ENCODE data around the gene LRPAP1. TPM values are rescaled to one million over a fixed set of nuclear protein-coding genes. Genes with fewer than 3 reads are reported as not detected.

The LRPAP1 gene
- total RNA-seq, 1 donor from 2014 or later: 53.7 TPM

DNA sequence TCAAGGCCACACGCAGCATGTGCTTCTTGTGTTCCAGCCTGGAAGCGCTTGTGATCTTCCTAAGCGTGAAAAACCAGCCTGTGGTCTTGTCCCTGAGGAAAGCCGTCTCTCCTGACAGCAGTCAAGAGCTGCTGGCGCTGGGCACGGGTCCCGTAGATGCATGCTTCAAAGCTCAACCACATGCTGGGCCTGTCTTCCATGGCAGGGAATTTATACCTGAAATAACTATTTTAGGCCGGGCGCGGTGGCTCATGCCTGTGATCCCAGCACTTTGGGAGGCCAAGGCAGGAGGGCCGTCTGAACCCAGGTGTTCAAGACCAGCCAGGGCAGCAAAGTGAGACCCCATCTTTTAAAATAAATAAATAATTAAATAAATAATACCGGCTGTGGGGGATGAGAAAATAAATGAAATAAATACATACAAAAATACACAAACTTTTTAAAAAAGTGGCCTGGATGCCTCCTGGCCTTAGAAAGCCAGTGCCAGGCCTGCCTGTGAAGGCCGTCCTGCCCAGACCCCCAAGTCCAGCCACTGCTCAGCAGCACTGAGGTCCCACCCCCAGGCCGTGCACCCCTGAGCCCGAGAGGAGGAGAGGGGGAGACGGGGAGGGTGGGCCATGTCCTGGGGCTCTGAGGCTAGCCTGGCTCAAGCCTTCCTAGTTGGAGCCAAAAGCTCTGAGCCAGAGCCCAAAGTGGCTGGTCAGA, 10.4 kb downstream of the LRPAP1 start:
- DNase-seq (ENCODE audit: low read depth) (no peak), FAIRE-seq (no peak)
- H3K4me3 ChIP-seq (ENCODE audit: low read depth, low read length): no peak overlapping the region
- peaks cover 54% of the 10 kb centered on the region for H3K36me3 ChIP-seq (ENCODE audit: control insufficient read depth, insufficient read depth, low read length)
- no peaks in the 10 kb centered on the region for H3K27me3 ChIP-seq (ENCODE audit: control insufficient read depth, insufficient read depth, low read length)
- TF ChIP-seq, protein P1, sequence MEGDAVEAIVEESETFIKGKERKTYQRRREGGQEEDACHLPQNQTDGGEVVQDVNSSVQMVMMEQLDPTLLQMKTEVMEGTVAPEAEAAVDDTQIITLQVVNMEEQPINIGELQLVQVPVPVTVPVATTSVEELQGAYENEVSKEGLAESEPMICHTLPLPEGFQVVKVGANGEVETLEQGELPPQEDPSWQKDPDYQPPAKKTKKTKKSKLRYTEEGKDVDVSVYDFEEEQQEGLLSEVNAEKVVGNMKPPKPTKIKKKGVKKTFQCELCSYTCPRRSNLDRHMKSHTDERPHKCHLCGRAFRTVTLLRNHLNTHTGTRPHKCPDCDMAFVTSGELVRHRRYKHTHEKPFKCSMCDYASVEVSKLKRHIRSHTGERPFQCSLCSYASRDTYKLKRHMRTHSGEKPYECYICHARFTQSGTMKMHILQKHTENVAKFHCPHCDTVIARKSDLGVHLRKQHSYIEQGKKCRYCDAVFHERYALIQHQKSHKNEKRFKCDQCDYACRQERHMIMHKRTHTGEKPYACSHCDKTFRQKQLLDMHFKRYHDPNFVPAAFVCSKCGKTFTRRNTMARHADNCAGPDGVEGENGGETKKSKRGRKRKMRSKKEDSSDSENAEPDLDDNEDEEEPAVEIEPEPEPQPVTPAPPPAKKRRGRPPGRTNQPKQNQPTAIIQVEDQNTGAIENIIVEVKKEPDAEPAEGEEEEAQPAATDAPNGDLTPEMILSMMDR (IDR thresholded peaks at IDR 0.05; ENCODE audit: insufficient read depth, low read length, severe bottlenecking): no peak

DNA sequence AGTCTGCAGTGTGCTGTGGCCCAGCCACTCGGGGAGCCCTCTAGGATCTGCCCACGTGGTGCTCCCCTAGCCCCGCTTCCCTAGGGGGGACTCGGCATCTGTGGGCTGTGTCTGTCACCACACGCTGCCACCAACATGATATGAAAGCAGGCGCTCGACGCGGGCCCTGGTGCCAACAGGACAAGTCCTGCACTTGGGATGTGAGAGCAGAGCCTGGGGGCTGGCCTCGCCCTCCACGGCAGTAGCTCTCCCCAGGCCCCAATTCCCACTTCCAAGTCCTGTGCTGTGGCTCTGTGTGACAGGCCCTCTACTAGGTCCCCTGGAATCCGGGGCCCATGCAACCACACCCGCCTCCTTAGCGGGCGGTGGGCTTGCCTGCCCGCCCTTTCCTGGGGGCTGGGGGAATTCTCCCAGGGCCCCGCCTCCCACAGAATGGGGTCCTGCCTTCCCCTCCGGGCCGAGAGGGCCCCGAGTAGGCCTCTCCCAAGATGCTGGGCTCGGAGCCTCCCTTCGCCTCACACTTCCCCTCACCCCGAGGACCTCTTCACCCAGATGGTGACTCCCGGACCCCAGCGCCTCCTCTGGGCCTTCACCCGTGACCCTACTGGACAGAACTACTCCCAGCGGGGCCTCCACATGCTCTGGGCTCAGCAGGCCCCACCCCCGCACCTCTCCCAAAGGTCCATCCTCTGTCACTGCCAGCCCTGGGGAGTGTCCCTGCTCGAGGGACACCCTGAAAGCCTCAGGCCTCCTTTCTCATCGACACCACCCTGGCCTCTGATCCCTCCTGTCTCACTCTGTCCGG, 11.2 kb downstream of the LRPAP1 start:
- Histone ChIP-seq H3K27me3 (ENCODE audit: control insufficient read depth, insufficient read depth, low read length) (no peaks in the 10 kb centered on the region), H3K36me3 (ENCODE audit: control insufficient read depth, insufficient read depth, low read length) (peaks cover 58% of the 10 kb centered on the region), H3K4me3 (ENCODE audit: low read depth, low read length) (no peak overlapping the region)
- DNase-seq (ENCODE audit: low read depth) (no peak), FAIRE-seq (no peak)
- TF ChIP-seq, protein P1 (IDR thresholded peaks at IDR 0.05; ENCODE audit: insufficient read depth, low read length, severe bottlenecking): no peak

DNA sequence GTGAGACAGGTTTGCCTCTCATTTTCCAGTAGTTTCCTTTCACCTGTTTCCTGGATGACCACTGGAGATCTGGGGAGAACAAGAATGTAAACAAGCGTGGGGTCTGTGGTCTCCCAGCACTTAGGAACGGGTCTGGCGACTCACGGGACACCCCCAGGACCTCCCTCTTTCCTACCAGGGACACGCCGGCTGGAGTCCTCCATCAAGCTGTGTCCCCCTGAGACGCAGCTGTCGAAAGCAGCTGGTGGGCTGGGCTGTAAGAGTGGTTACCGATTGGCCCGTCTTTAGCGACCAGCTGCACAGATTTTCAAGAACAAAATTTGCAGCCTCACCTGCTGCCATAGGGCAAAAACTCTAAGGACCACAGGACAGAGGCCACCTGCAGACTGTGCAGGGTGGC, 11.9 kb downstream of the LRPAP1 start:
- TF ChIP-seq, protein P1 (IDR thresholded peaks at IDR 0.05; ENCODE audit: insufficient read depth, low read length, severe bottlenecking): no peak
- FAIRE-seq: no peak

DNA sequence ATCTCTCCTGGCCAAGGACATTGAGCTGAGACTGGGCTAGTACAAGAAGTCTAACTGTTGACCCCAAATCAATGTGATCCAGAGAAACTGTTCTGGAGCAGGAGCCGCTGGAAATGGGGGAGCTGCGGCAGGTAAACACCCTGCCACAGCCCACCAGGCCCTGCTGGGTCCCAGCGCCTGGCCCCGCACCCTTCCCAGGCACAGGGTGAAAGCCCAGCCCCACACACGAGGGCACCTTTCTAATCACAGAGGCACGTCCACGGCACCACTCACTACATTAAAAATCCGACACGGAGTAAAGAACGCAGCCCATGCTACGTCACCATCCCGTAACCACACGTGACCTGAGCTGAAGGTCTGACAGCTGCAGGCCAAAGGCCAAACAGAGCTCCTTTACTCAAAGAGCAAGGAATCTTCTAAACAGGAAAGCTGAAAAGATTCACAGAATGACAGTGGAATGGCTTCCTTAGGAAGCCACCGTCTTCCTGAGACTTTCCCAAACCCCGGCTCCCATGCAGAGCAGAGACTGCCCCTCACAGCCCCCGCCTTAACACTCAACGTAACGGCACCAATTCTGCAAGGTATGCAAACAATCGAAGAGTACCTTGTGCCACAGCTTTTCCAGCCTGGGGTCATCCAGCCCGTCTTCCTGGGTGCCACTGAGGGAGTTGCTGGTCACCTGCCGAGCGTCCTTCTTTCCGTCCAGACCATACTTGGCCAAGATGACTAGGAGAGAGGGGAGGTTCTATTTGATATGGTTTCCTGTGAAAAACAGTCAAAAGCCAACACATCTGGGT, 12.6 kb downstream of the LRPAP1 start:
- DNase-seq (ENCODE audit: low read depth) (no peak), FAIRE-seq (no peak)
- TF ChIP-seq, protein P1 (IDR thresholded peaks at IDR 0.05; ENCODE audit: insufficient read depth, low read length, severe bottlenecking): no peak
- no peaks in the 10 kb centered on the region for H3K27me3 ChIP-seq (ENCODE audit: control insufficient read depth, insufficient read depth, low read length)
- no peak overlapping the region for H3K4me3 ChIP-seq (ENCODE audit: low read depth, low read length)
- H3K36me3 ChIP-seq (ENCODE audit: control insufficient read depth, insufficient read depth, low read length): peaks cover 58% of the 10 kb centered on the region

More for the DNA sequence above, 11.9 kb downstream of the LRPAP1 start:
- Histone ChIP-seq H3K36me3 (ENCODE audit: control insufficient read depth, insufficient read depth, low read length) (peaks cover 58% of the 10 kb centered on the region), H3K4me3 (ENCODE audit: low read depth, low read length) (no peak overlapping the region), H3K27me3 (ENCODE audit: control insufficient read depth, insufficient read depth, low read length) (no peaks in the 10 kb centered on the region)
- DNase-seq (ENCODE audit: low read depth): no peak

DNA sequence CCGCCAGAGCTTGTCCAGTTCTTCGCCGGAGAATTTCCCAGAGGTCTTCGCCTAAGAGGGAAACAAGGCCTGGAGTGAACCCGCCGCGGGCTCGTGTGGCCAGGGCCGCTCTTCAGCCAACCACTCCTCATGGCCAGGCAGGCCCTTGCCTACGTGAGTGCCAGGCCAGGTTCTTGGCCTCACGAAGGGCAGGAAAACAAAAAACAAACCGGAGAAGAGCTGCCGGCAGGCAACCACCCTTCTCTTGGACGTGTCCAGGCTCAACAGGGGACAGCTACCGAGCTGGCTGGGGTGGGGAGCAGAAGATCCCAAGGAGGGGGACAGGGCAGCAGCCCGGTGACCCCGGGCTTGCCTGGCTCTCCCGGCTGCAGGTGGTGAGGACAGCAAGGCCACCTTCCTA, 13.3 kb downstream of the LRPAP1 start:
- peaks cover 58% of the 10 kb centered on the region for H3K36me3 ChIP-seq (ENCODE audit: control insufficient read depth, insufficient read depth, low read length)
- H3K27me3 ChIP-seq (ENCODE audit: control insufficient read depth, insufficient read depth, low read length): no peaks in the 10 kb centered on the region
- FAIRE-seq (no peak), DNase-seq (ENCODE audit: low read depth) (no peak)
- no peak overlapping the region for H3K4me3 ChIP-seq (ENCODE audit: low read depth, low read length)
- TF ChIP-seq, protein P1 (IDR thresholded peaks at IDR 0.05; ENCODE audit: insufficient read depth, low read length, severe bottlenecking): no peak

Measured in bronchial epithelial cell (primary cell).